B cell (primary cell): ENCODE measurements around the gene ATG7. TPM values are rescaled to one million over a fixed set of nuclear protein-coding genes. Genes with fewer than 3 reads are reported as not detected.

Source experiments
- ATAC-seq: fragments of 200-7000 bp; cut with Tn5 transposase; one replicate; pipeline ENCODE4 v1.10.0; 2021; ENCODE audit warnings: low read depth, mild to moderate bottlenecking, moderate number of reproducible peaks, moderate library complexity
- CTCF ChIA-PET: fragments of 350-600 bp; sonication (Branson Sonifier 250); formaldehyde crosslinking; loops from one replicate; lab custom pipeline; 2021; ENCODE audit warnings: antibody characterized with exemption, inconsistent platforms; lab: Charles Lee
- POLR2A ChIA-PET: fragments of 350-600 bp; sonication (Branson Sonifier 250); formaldehyde crosslinking; loops from one replicate; lab custom pipeline; 2021; ENCODE audit warnings: antibody characterized with exemption; lab: Charles Lee
- DNase-seq: peaks from one replicate; pipeline ENCODE4 v3.0.0; 2013
- H2AFZ ChIP-seq: 2 replicates; pipeline ENCODE4 v1.6.1; 2012; ENCODE audit warnings: mild to moderate bottlenecking, low read depth, low read length; ENCODE audit not compliant: insufficient read depth, poor library complexity, severe bottlenecking
- H3K27ac ChIP-seq, 2 donors: 1 replicate in 1 of 2; 2 replicates in 1 of 2; pipeline ENCODE4 v1.5.1; 2012 to 2013; ENCODE audit warnings: low read length in 2 of 2, mild to moderate bottlenecking in 2 of 2, moderate library complexity in 1 of 2
- H3K27me3 ChIP-seq, 4 experiments: fragments of 200-600 bp in 1 of 4; sonication (generic) in 1 of 4; replicated peaks in 1 of 4; 1 replicate in 2 of 4; 2 replicates in 2 of 4; pipeline versions ENCODE4 v1.6.1 to v1.7.0; 2013 to 2016; ENCODE audit warnings: low read length in 3 of 4, mild to moderate bottlenecking in 2 of 4, mixed read lengths in 1 of 4, moderate library complexity in 1 of 4; ENCODE audit not compliant: insufficient read depth in 4 of 4, control insufficient read depth in 3 of 4; ENCODE audit errors: control extremely low read depth in 1 of 4
- H3K36me3 ChIP-seq, 2 experiments: replicated peaks in 1 of 2; 1 replicate in 1 of 2; 2 replicates in 1 of 2; pipeline versions ENCODE4 v1.6.1 to v1.7.1; 2013; ENCODE audit warnings: low read length in 1 of 2; ENCODE audit not compliant: insufficient read depth in 2 of 2, control insufficient read depth in 1 of 2; ENCODE audit errors: control extremely low read depth in 1 of 2, extremely low read depth in 1 of 2
- H3K4me1 ChIP-seq, 2 donors: fragments of 200-600 bp in 1 of 2; sonication (generic) in 1 of 2; 1 replicate in 1 of 2; 2 replicates in 1 of 2; pipeline versions ENCODE4 v1.5.1 to v1.6.1; 2013 to 2017; ENCODE audit warnings: low read length in 2 of 2; ENCODE audit not compliant: control insufficient read depth in 2 of 2, insufficient read depth in 2 of 2
- H3K4me2 ChIP-seq: replicated peaks from 2 replicates; pipeline ENCODE3; 2012; ENCODE audit warnings: mild to moderate bottlenecking, low read depth, low read length; ENCODE audit not compliant: poor library complexity, severe bottlenecking
- H3K4me3 ChIP-seq, 5 experiments: fragments of 200-600 bp in 1 of 5; sonication (generic) in 1 of 5; 1 replicate in 3 of 5; 2 replicates in 2 of 5; pipeline versions ENCODE4 v1.5.1 to v1.7.0; 2011 to 2016; ENCODE audit warnings: low read length in 4 of 5, mild to moderate bottlenecking in 4 of 5, low read depth in 2 of 5, control low read depth in 1 of 5, moderate library complexity in 1 of 5; ENCODE audit not compliant: insufficient read depth in 1 of 5; ENCODE audit errors: control extremely low read depth in 1 of 5, extremely low read depth in 1 of 5
- H3K79me2 ChIP-seq: fragments of 200-600 bp; sonication (generic); one replicate; pipeline ENCODE4 v1.6.0; 2016; ENCODE audit warnings: low read length; ENCODE audit not compliant: control insufficient read depth, insufficient read depth
- H3K9ac ChIP-seq: fragments of 200-600 bp; sonication (generic); 2 replicates; pipeline ENCODE4 v1.6.1; 2017; ENCODE audit warnings: mild to moderate bottlenecking, low read length, moderate library complexity
- H3K9me3 ChIP-seq, 3 donors: one replicate each; pipeline versions ENCODE4 v1.6.1 to v1.7.1; 2013; ENCODE audit warnings: low read length in 2 of 3; ENCODE audit not compliant: control insufficient read depth in 2 of 3, insufficient read depth in 1 of 3; ENCODE audit errors: control extremely low read depth in 1 of 3
- H4K20me1 ChIP-seq: 2 replicates; pipeline ENCODE4 v1.6.0; 2012; ENCODE audit warnings: mild to moderate bottlenecking, low read length; ENCODE audit not compliant: insufficient read depth, control insufficient read depth, poor library complexity, severe bottlenecking
- H3K27ac Mint-ChIP-seq: one replicate; pipeline ENCODE4 v1.8.0; 2021; ENCODE audit warnings: mixed read lengths
- H3K27me3 Mint-ChIP-seq: one replicate; pipeline ENCODE4 v1.8.0; 2021; ENCODE audit warnings: mixed read lengths
- H3K4me1 Mint-ChIP-seq: one replicate; pipeline ENCODE4 v1.8.0; 2021; ENCODE audit warnings: mixed read lengths
- H3K4me3 Mint-ChIP-seq: one replicate; pipeline ENCODE4 v1.8.0; 2021; ENCODE audit warnings: mixed read lengths
- H3K9me3 Mint-ChIP-seq: one replicate; pipeline ENCODE4 v1.8.0; 2022; ENCODE audit warnings: mixed read lengths; ENCODE audit not compliant: insufficient read depth
- CTCF ChIP-seq: fragments of 200-600 bp; IDR thresholded peaks from one replicate; pipeline ENCODE4 v1.8.0; 2022; ENCODE audit warnings: antibody characterized with exemption, mild to moderate bottlenecking
- EZH2 ChIP-seq: IDR thresholded peaks from 2 replicates; pipeline ENCODE4 v1.6.1; 2012; ENCODE audit warnings: borderline replicate concordance, low read depth, mild to moderate bottlenecking, moderate library complexity, low read length; ENCODE audit not compliant: insufficient read depth, poor library complexity, severe bottlenecking
- WGBS: methylation state at CpG from one replicate; pipeline ENCODE4 v1.1.5; 2013; ENCODE audit warnings: missing lambda C conversion rate; ENCODE audit not compliant: insufficient coverage; 5-methylcytosine and 5-hydroxymethylcytosine counted together
- intact Hi-C: fragments of 100-400 bp; cut with micrococcal nuclease; formaldehyde crosslinking; loops from one replicate; pipeline ENCODE4 v1.10.0; 2022
- polyA plus RNA-seq: library from polyadenylated mRNA; depleted of rRNA; stranded (reverse); fragments of >200 nt; gene quantifications from 2 replicates; pipeline ENCODE4 v1.2.3, GENCODE V29; 2012
- total RNA-seq, 2 donors: library from RNA; stranded (reverse); fragments of 120-200 nt in 1 of 2; gene quantifications; 1 replicate in 1 of 2; 2 replicates in 1 of 2; pipeline versions ENCODE4 v1.2.3 to v1.2.4, GENCODE V29; 2013 to 2022

ATG7 gene
- total and polyA plus RNA-seq, 2 donors (not counting 1 experiment from before 2014, with no cell fraction given), result 13.9 to 66.4 TPM

GRCh38 chr3:11463591-11463990 is 191.4 kb downstream of the ATG7 start:
- H3K27me3 ChIP-seq, result no peaks in the 10 kb centered on the region
- no peaks in the 10 kb centered on the region for H3K9me3 ChIP-seq
- no peaks in the 10 kb centered on the region for H3K27me3 Mint-ChIP-seq
- no peaks in the 10 kb centered on the region for H3K4me1 Mint-ChIP-seq
- ATAC-seq (no peak), DNase-seq (no peak)
- no peaks in the 10 kb centered on the region for H3K4me1 ChIP-seq
- peaks cover 0 to 2% of the 10 kb centered on the region in 2 experiments for H3K36me3 ChIP-seq
- H3K4me2 ChIP-seq, result no peak overlapping the region
- no peak for TF ChIP-seq CTCF
- TF ChIP-seq EZH2, result no peak
- CTCF ChIA-PET, result no interaction called here
- no peak overlapping the region for H2AFZ ChIP-seq
- no peak overlapping the region for H3K9ac ChIP-seq
- H3K27ac ChIP-seq, result no peak overlapping the region
- 96% methylated on average over 2 of the region's 2 CpGs for WGBS
- no peaks in the 10 kb centered on the region for H3K9me3 Mint-ChIP-seq
- no peaks in the 10 kb centered on the region for H4K20me1 ChIP-seq
- no peak overlapping the region for H3K4me3 ChIP-seq
- no peak overlapping the region for H3K27ac Mint-ChIP-seq
- POLR2A ChIA-PET, result no interaction called here
- intact Hi-C loops, result no loop called here
- H3K79me2 ChIP-seq, result no peaks in the 10 kb centered on the region
- H3K4me3 Mint-ChIP-seq, result no peak overlapping the region

GRCh38 chr3:11464356-11464755 is 192.2 kb downstream of the ATG7 start:
- POLR2A ChIA-PET, result no interaction called here
- intact Hi-C loops, result no loop called here

More at GRCh38 chr3:11464356-11464755, 192.2 kb downstream of the ATG7 start:
- Histone ChIP-seq H3K36me3 (peaks cover 2 to 4% of the 10 kb centered on the region in 2 experiments), H3K27me3 (no peaks in the 10 kb centered on the region), H4K20me1 (no peaks in the 10 kb centered on the region), H3K79me2 (no peaks in the 10 kb centered on the region), H3K4me1 (no peaks in the 10 kb centered on the region), H3K9me3 (no peaks in the 10 kb centered on the region), H3K4me2 (no peak overlapping the region), H3K27ac (no peak overlapping the region), H3K4me3 (no peak overlapping the region), H2AFZ (no peak overlapping the region), H3K9ac (no peak overlapping the region)
- no peak for DNase-seq
- 97% methylated on average over 5 of the region's 6 CpGs for WGBS
- Mint-ChIP-seq H3K4me3 (no peak overlapping the region), H3K27ac (no peak overlapping the region), H3K4me1 (no peaks in the 10 kb centered on the region), H3K9me3 (no peaks in the 10 kb centered on the region), H3K27me3 (no peaks in the 10 kb centered on the region)
- CTCF ChIA-PET, result no interaction called here
- TF ChIP-seq CTCF (no peak), EZH2 (no peak)
- ATAC-seq, result no peak
